SK-N-SH (cell line): Measurements from ENCODE around the gene ARHGAP44.

Source experiments
- CTCF ChIP-seq: fragments of 200-600 bp; sonication (generic); IDR thresholded peaks from 2 replicates; pipeline ENCODE4 v1.6.1; 2017; ENCODE audit warnings: antibody characterized with exemption, mild to moderate bottlenecking, moderate library complexity
- EZH2phosphoT487 ChIP-seq: fragments of 200-600 bp; sonication (generic); IDR thresholded peaks from 2 replicates; pipeline ENCODE4 v1.6.1; 2017; ENCODE audit warnings: low read depth, mixed run types, mild to moderate bottlenecking, antibody characterized with exemption, moderate library complexity, borderline replicate concordance
- FOXJ3 ChIP-seq: sonication (generic); formaldehyde crosslinking; IDR thresholded peaks from 2 replicates; pipeline ENCODE4 v1.5.1; 2020; ENCODE audit warnings: mild to moderate bottlenecking, missing genetic modification reagents
- GATA2 ChIP-seq: sonication (generic); formaldehyde crosslinking; IDR thresholded peaks from 2 replicates; pipeline ENCODE4 v1.5.0; 2020; ENCODE audit warnings: mild to moderate bottlenecking, missing genetic modification reagents
- JUND ChIP-seq: IDR thresholded peaks from 2 replicates; pipeline ENCODE4 v1.4.0; 2012
- MEF2A ChIP-seq: IDR thresholded peaks from 2 replicates; pipeline ENCODE4 v1.4.0; 2012; ENCODE audit warnings: low read depth, borderline replicate concordance
- MXI1 ChIP-seq: IDR thresholded peaks from 2 replicates; pipeline ENCODE4 v1.6.1; 2012; ENCODE audit warnings: mild to moderate bottlenecking, low read depth, low read length, improper control_type of control experiment
- NFIC ChIP-seq: IDR thresholded peaks from 2 replicates; pipeline ENCODE4 v1.4.0; 2012; ENCODE audit warnings: borderline replicate concordance
- POLR2AphosphoS5 ChIP-seq: IDR thresholded peaks from 2 replicates; pipeline ENCODE4 v1.6.1; 2012; ENCODE audit warnings: low read depth, low read length
- SIN3A ChIP-seq: IDR thresholded peaks from 2 replicates; pipeline ENCODE4 v1.6.1; 2012; ENCODE audit warnings: low read depth, mild to moderate bottlenecking, low read length, moderate library complexity, borderline replicate concordance
- SMC3 ChIP-seq: IDR thresholded peaks from 2 replicates; pipeline ENCODE4 v1.6.1; 2012; ENCODE audit warnings: low read depth, low read length, improper control_type of control experiment
- TCF12 ChIP-seq: IDR thresholded peaks from 2 replicates; pipeline ENCODE4 v1.4.0; 2012
- USF2 ChIP-seq: fragments of 150-350 bp; IDR thresholded peaks from 2 replicates; pipeline ENCODE4 v1.6.1; 2017; ENCODE audit warnings: antibody characterized with exemption, low read length, low read depth, borderline replicate concordance
- ZBTB33 ChIP-seq: IDR thresholded peaks from 2 replicates; pipeline ENCODE4 v1.4.0; 2012; ENCODE audit warnings: low read depth, borderline replicate concordance

GRCh38 chr17:12789481-12790248 is at the start of gene ARHGAP44:
- TF ChIP-seq CTCF = no peak
- no peak for TF ChIP-seq SMC3
- no peak for TF ChIP-seq GATA2 (CRISPR knock-in tag)
- TF ChIP-seq ZBTB33 = no peak
- TF ChIP-seq EZH2phosphoT487 = no peak
- TF ChIP-seq MEF2A = no peak
- TF ChIP-seq FOXJ3 (CRISPR knock-in tag) = no peak
- no peak for TF ChIP-seq NFIC
- no peak for TF ChIP-seq SIN3A
- no peak for TF ChIP-seq TCF12
- no peak for TF ChIP-seq JUND
- TF ChIP-seq POLR2AphosphoS5 = no peak
- TF ChIP-seq USF2 = no peak
- no peak for TF ChIP-seq MXI1
